HepG2 (cell line): Measurements from ENCODE around the gene CCDC154. TPM values are rescaled to one million over a fixed set of nuclear protein-coding genes. Genes with fewer than 3 reads are reported as not detected.

Experiments
- ELF3 ChIP-seq: IDR thresholded peaks from 2 replicates; pipeline ENCODE4 v1.6.1; 2016; ENCODE audit warnings: missing genetic modification reagents, missing compliant biosample characterization
- MAZ ChIP-seq, 2 experiments: sonication (generic) in 1 of 2; formaldehyde crosslinking in 1 of 2; IDR thresholded peaks; 2 replicates each; pipeline versions ENCODE4 v1.5.0 to v1.6.1; 2012 to 2020; ENCODE audit warnings: low read depth in 2 of 2, mild to moderate bottlenecking in 2 of 2, borderline replicate concordance in 1 of 2, improper control_type of control experiment in 1 of 2, low read length in 1 of 2, missing genetic modification reagents in 1 of 2, moderate library complexity in 1 of 2
- MYC ChIP-seq: sonication (generic); formaldehyde crosslinking; IDR thresholded peaks from 2 replicates; pipeline ENCODE4 v1.9.0; 2021; ENCODE audit warnings: missing genetic modification reagents, borderline replicate concordance
- NFKB2 ChIP-seq: sonication (generic); formaldehyde crosslinking; IDR thresholded peaks from 2 replicates; pipeline ENCODE4 v1.4.0; 2020; ENCODE audit warnings: missing genetic modification reagents, borderline replicate concordance
- POLR2A ChIP-seq, 2 experiments: IDR thresholded peaks; 2 replicates each; pipeline ENCODE4 v1.6.1; 2011; ENCODE audit warnings: low read depth in 2 of 2, low read length in 2 of 2, mild to moderate bottlenecking in 1 of 2, moderate library complexity in 1 of 2; ENCODE audit not compliant: insufficient read depth in 1 of 2
- SMARCE1 ChIP-seq: fragments of 450-650 bp; IDR thresholded peaks from 2 replicates; pipeline ENCODE4 v1.6.1; 2017; ENCODE audit warnings: borderline replicate concordance
- TBX2 ChIP-seq: sonication (generic); formaldehyde crosslinking; IDR thresholded peaks from 2 replicates; pipeline ENCODE4 v1.5.0; 2020; ENCODE audit warnings: missing genetic modification reagents, mild to moderate bottlenecking, borderline replicate concordance
- ZNF326 ChIP-seq: sonication (generic); formaldehyde crosslinking; IDR thresholded peaks from 2 replicates; pipeline ENCODE4 v1.4.0; 2020; ENCODE audit warnings: missing genetic modification reagents, borderline replicate concordance
- ZNF546 ChIP-seq: sonication (generic); formaldehyde crosslinking; conservative IDR thresholded peaks from 2 replicates; pipeline ENCODE4 v1.8.1; 2023; ENCODE audit warnings: mild to moderate bottlenecking, missing genetic modification reagents
- ZNF724P ChIP-seq: sonication (generic); formaldehyde crosslinking; IDR thresholded peaks from 2 replicates; pipeline ENCODE4 v1.8.0; 2022; ENCODE audit warnings: missing genetic modification reagents, borderline replicate concordance
- ZNF782 ChIP-seq: sonication (generic); formaldehyde crosslinking; IDR thresholded peaks from 2 replicates; pipeline ENCODE4 v1.4.0; 2020; ENCODE audit warnings: missing genetic modification reagents, mild to moderate bottlenecking, borderline replicate concordance
- polyA plus RNA-seq, 8 experiments: library from polyadenylated mRNA; depleted of rRNA in 3 of 8; stranded (reverse) in 7 of 8; unstranded in 1 of 8; fragments of >200 nt; fragmentation: Illumina TruSeq in 4 of 8; extraction: Trizol in 4 of 8; gene quantifications; 2 replicates each; pipeline versions ENCODE4 v1.2.1 to v1.2.3, GENCODE V29; 2011 to 2016; ENCODE audit warnings: low read depth in 4 of 8, missing spikeins in 1 of 8, mixed read lengths in 1 of 8; ENCODE audit not compliant: insufficient read depth in 1 of 8
- total RNA-seq, 5 experiments: library from RNA; depleted of rRNA; stranded (reverse); fragments of >200 nt; fragmentation: Illumina TruSeq; extraction: Trizol; gene quantifications; 2 replicates each; pipeline ENCODE4 v1.2.3, GENCODE V29; 2016; ENCODE audit warnings: low read depth in 1 of 5
- TF ChIP-seq, protein P1 (sequence below): sonication (generic); formaldehyde crosslinking; IDR thresholded peaks from 2 replicates; pipeline ENCODE4 v1.4.0; 2020; ENCODE audit warnings: missing genetic modification reagents, borderline replicate concordance
- TF ChIP-seq, protein P2 (sequence below): sonication (generic); formaldehyde crosslinking; IDR thresholded peaks from 2 replicates; pipeline ENCODE4 v1.5.0; 2020; ENCODE audit warnings: mild to moderate bottlenecking, missing genetic modification reagents, moderate library complexity
- TF ChIP-seq, protein P3 (sequence below): sonication (generic); formaldehyde crosslinking; IDR thresholded peaks from 2 replicates; pipeline ENCODE4 v1.4.0; 2020; ENCODE audit warnings: mild to moderate bottlenecking, missing genetic modification reagents
- TF ChIP-seq, protein P4 (sequence below): sonication (generic); formaldehyde crosslinking; IDR thresholded peaks from 2 replicates; pipeline ENCODE4 v1.5.0; 2020; ENCODE audit warnings: mild to moderate bottlenecking, missing genetic modification reagents, borderline replicate concordance

CCDC154 gene
- total and polyA plus RNA-seq, 2 of the 13 experiments (the other 11 are each of a cell fraction or from before 2014, with no cell fraction given) = 0.92 to 1.5 TPM

DNA sequence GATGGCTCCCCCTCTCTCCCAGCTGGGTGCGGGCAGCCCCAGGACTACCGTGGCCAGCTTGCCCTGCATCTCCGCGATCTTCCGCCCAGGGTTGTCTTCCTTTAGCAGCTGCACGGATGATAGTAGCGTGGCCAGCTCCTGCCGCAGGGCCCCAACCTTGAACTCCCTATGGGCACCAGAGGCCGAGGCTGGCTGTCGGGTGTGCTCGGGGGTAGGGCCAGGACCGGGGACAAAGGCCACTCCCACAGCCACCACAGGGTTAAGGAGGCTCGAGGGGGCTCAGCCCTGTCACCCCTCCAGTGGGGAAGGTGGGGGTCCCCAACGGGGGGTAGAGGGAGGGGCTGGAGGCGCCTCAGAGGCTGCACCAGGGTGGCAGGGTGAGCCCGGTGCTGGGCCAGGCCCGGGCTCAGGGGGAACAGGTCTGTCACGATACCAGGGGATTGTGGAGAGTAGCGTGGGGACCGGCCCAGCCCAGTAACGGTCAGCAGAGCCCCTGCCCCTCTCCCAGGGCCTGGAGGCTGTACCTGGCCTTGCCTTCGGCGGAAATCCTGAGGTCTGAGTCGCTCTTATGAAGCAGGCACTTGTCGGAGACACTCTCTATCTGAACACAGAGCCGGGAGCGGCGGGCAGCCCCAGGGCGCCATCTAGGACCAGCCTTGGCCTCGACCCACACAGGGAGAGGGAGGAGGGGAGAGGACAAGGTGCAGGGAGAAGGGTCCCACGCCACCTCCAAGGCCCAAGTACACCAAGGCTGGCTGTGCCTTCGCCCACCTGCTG is 8.2 kb downstream of the CCDC154 start (continued):
- TF ChIP-seq, protein P1, sequence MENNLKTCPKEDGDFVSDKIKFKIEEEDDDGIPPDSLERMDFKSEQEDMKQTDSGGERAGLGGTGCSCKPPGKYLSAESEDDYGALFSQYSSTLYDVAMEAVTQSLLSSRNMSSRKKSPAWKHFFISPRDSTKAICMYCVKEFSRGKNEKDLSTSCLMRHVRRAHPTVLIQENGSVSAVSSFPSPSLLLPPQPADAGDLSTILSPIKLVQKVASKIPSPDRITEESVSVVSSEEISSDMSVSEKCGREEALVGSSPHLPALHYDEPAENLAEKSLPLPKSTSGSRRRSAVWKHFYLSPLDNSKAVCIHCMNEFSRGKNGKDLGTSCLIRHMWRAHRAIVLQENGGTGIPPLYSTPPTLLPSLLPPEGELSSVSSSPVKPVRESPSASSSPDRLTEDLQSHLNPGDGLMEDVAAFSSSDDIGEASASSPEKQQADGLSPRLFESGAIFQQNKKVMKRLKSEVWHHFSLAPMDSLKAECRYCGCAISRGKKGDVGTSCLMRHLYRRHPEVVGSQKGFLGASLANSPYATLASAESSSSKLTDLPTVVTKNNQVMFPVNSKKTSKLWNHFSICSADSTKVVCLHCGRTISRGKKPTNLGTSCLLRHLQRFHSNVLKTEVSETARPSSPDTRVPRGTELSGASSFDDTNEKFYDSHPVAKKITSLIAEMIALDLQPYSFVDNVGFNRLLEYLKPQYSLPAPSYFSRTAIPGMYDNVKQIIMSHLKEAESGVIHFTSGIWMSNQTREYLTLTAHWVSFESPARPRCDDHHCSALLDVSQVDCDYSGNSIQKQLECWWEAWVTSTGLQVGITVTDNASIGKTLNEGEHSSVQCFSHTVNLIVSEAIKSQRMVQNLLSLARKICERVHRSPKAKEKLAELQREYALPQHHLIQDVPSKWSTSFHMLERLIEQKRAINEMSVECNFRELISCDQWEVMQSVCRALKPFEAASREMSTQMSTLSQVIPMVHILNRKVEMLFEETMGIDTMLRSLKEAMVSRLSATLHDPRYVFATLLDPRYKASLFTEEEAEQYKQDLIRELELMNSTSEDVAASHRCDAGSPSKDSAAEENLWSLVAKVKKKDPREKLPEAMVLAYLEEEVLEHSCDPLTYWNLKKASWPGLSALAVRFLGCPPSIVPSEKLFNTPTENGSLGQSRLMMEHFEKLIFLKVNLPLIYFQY (CRISPR knock-in tag) = peak; percentile 25; the same call in 1 of the 2 replicates
- TF ChIP-seq, protein P2, sequence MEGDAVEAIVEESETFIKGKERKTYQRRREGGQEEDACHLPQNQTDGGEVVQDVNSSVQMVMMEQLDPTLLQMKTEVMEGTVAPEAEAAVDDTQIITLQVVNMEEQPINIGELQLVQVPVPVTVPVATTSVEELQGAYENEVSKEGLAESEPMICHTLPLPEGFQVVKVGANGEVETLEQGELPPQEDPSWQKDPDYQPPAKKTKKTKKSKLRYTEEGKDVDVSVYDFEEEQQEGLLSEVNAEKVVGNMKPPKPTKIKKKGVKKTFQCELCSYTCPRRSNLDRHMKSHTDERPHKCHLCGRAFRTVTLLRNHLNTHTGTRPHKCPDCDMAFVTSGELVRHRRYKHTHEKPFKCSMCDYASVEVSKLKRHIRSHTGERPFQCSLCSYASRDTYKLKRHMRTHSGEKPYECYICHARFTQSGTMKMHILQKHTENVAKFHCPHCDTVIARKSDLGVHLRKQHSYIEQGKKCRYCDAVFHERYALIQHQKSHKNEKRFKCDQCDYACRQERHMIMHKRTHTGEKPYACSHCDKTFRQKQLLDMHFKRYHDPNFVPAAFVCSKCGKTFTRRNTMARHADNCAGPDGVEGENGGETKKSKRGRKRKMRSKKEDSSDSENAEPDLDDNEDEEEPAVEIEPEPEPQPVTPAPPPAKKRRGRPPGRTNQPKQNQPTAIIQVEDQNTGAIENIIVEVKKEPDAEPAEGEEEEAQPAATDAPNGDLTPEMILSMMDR (CRISPR knock-in tag) = peak; percentile 88
- TF ChIP-seq ZNF782 (CRISPR knock-in tag) (no peak), MYC (CRISPR knock-in tag) (peak; percentile 44), NFKB2 (CRISPR knock-in tag) (peak; percentile 45; the same call in 1 of the 2 replicates), SMARCE1 (no peak), ZNF724P (CRISPR knock-in tag) (peak; percentile 74; the same call in 1 of the 2 replicates), ZNF326 (no peak), MAZ (IDR thresholded peaks at IDR 0.05; ENCODE audit: borderline replicate concordance, low read depth, low read length) (0 out of 2 replicates have a peak, but pooled peaks have one; percentile 40), MAZ (CRISPR knock-in tag; IDR thresholded peaks at IDR 0.05; ENCODE audit: low read depth) (peak; percentile 50), TBX2 (peak; percentile 39), POLR2A (IDR thresholded peaks at IDR 0.05; ENCODE audit: insufficient read depth in 1 of 2, low read depth in 2 of 2, low read length in 2 of 2) (peak; percentile 50 to 64), ELF3 (CRISPR knock-in tag) (0 out of 2 replicates have a peak, but pooled peaks have one; percentile 11), ZNF546 (CRISPR knock-in tag) (0 out of 2 replicates have a peak, but pooled peaks have one; percentile 44)
- TF ChIP-seq, protein P3, sequence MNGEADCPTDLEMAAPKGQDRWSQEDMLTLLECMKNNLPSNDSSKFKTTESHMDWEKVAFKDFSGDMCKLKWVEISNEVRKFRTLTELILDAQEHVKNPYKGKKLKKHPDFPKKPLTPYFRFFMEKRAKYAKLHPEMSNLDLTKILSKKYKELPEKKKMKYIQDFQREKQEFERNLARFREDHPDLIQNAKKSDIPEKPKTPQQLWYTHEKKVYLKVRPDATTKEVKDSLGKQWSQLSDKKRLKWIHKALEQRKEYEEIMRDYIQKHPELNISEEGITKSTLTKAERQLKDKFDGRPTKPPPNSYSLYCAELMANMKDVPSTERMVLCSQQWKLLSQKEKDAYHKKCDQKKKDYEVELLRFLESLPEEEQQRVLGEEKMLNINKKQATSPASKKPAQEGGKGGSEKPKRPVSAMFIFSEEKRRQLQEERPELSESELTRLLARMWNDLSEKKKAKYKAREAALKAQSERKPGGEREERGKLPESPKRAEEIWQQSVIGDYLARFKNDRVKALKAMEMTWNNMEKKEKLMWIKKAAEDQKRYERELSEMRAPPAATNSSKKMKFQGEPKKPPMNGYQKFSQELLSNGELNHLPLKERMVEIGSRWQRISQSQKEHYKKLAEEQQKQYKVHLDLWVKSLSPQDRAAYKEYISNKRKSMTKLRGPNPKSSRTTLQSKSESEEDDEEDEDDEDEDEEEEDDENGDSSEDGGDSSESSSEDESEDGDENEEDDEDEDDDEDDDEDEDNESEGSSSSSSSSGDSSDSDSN = peak; percentile 71
- TF ChIP-seq, protein P4, sequence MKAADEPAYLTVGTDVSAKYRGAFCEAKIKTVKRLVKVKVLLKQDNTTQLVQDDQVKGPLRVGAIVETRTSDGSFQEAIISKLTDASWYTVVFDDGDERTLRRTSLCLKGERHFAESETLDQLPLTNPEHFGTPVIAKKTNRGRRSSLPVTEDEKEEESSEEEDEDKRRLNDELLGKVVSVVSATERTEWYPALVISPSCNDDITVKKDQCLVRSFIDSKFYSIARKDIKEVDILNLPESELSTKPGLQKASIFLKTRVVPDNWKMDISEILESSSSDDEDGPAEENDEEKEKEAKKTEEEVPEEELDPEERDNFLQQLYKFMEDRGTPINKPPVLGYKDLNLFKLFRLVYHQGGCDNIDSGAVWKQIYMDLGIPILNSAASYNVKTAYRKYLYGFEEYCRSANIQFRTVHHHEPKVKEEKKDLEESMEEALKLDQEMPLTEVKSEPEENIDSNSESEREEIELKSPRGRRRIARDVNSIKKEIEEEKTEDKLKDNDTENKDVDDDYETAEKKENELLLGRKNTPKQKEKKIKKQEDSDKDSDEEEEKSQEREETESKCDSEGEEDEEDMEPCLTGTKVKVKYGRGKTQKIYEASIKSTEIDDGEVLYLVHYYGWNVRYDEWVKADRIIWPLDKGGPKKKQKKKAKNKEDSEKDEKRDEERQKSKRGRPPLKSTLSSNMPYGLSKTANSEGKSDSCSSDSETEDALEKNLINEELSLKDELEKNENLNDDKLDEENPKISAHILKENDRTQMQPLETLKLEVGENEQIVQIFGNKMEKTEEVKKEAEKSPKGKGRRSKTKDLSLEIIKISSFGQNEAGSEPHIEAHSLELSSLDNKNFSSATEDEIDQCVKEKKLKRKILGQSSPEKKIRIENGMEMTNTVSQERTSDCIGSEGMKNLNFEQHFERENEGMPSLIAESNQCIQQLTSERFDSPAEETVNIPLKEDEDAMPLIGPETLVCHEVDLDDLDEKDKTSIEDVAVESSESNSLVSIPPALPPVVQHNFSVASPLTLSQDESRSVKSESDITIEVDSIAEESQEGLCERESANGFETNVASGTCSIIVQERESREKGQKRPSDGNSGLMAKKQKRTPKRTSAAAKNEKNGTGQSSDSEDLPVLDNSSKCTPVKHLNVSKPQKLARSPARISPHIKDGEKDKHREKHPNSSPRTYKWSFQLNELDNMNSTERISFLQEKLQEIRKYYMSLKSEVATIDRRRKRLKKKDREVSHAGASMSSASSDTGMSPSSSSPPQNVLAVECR (CRISPR knock-in tag) = peak; percentile 53; the same call in 1 of the 2 replicates
